Mammary epithelial cell (primary cell): Measurements from ENCODE around the gene FAM3D.

Experiments
- CTCF ChIP-seq, 2 donors: IDR thresholded peaks in 1 of 2; conservative IDR thresholded peaks in 1 of 2; 2 replicates each; pipeline ENCODE4 v1.5.1; 2011 to 2012; ENCODE audit warnings: inconsistent platforms in 2 of 2, low read length in 2 of 2, mild to moderate bottlenecking in 2 of 2, control low read depth in 1 of 2, low read depth in 1 of 2; ENCODE audit not compliant: insufficient read depth in 1 of 2; ENCODE audit errors: extremely low read depth in 1 of 2
- EZH2 ChIP-seq: IDR thresholded peaks from 2 replicates; pipeline ENCODE4 v1.6.1; 2012; ENCODE audit warnings: low read length, inconsistent platforms, borderline replicate concordance

GRCh38 chr3:58585994-58586393 lies 80.6 kb downstream of the FAM3D start:
- TF ChIP-seq EZH2 (peak; percentile 50), CTCF (conservative IDR thresholded peaks at IDR 0.05 in 1 of 2, IDR thresholded peaks at IDR 0.05 in 1 of 2; ENCODE audit: extremely low read depth in 1 of 2, insufficient read depth in 1 of 2, low read depth in 1 of 2, low read length in 2 of 2) (no peak)
